H1 (cell line): ENCODE results near the gene MAPK8IP3. TPM values are rescaled to one million over a fixed set of nuclear protein-coding genes. Genes with fewer than 3 reads are reported as not detected.

ENCODE experiments used
- CTCF ChIA-PET: fragments of 300-600 bp; sonication (Branson Sonifier 250); formaldehyde crosslinking; loops from one replicate; lab custom pipeline; 2021; ENCODE audit not compliant: partially characterized antibody; lab: Charles Lee
- POLR2A ChIA-PET: fragments of 300-600 bp; sonication (Branson Sonifier 250); formaldehyde crosslinking; loops from one replicate; lab custom pipeline; 2021; ENCODE audit warnings: inconsistent platforms; ENCODE audit not compliant: partially characterized antibody; lab: Charles Lee
- DNase-seq, 2 experiments: peaks; one replicate each; pipeline versions ENCODE4 v3.0.0 to v3.0.0-alpha.2; 2010 to 2022; ENCODE audit warnings: low spot score in 2 of 2, low read depth in 1 of 2, mixed read lengths in 1 of 2
- FAIRE-seq: peaks from 2 replicates; lab custom pipeline; 2011; peaks lifted over from hg19 to GRCh38; lab: Jason Lieb, UNC
- H2AFZ ChIP-seq: 2 replicates; pipeline ENCODE4 v1.8.1; 2012; ENCODE audit warnings: low read length, inconsistent platforms
- H2AK5ac ChIP-seq: 2 replicates; pipeline ENCODE4 v1.6.1; 2013; ENCODE audit warnings: low read depth, low read length
- H2BK120ac ChIP-seq: replicated peaks from 2 replicates; pipeline ENCODE3; 2013; ENCODE audit warnings: low read depth, low read length, inconsistent platforms
- H2BK12ac ChIP-seq: 2 replicates; pipeline ENCODE4 v1.6.1; 2013; ENCODE audit warnings: low read depth, low read length
- H2BK15ac ChIP-seq: 2 replicates; pipeline ENCODE4 v1.6.1; 2013; ENCODE audit warnings: low read length
- H2BK20ac ChIP-seq: 2 replicates; pipeline ENCODE4 v1.6.1; 2013; ENCODE audit warnings: low read length
- H2BK5ac ChIP-seq: 2 replicates; pipeline ENCODE4 v1.6.1; 2013; ENCODE audit warnings: low read depth, low read length
- H3K14ac ChIP-seq: 2 replicates; pipeline ENCODE4 v1.6.1; 2013; ENCODE audit warnings: inconsistent platforms; ENCODE audit not compliant: insufficient read length
- H3K18ac ChIP-seq: 2 replicates; pipeline ENCODE4 v1.6.1; 2013; ENCODE audit warnings: low read length; ENCODE audit errors: extremely low read depth
- H3K23ac ChIP-seq: 2 replicates; pipeline ENCODE4 v1.6.1; 2013; ENCODE audit warnings: inconsistent platforms; ENCODE audit not compliant: insufficient read length
- H3K23me2 ChIP-seq: 2 replicates; pipeline ENCODE4 v1.6.1; 2013; ENCODE audit warnings: low read depth, low read length
- H3K27ac ChIP-seq: 2 replicates; pipeline ENCODE4 v1.6.1; 2011; ENCODE audit warnings: low read depth, low read length, inconsistent platforms
- H3K27me3 ChIP-seq, 4 experiments: replicated peaks in 1 of 4; 1 replicate in 1 of 4; 2 replicates in 3 of 4; pipeline versions ENCODE4 v1.6.1 to v1.8.1; 2011 to 2013; ENCODE audit warnings: low read length in 3 of 4, mild to moderate bottlenecking in 3 of 4, inconsistent platforms in 2 of 4, mixed read lengths in 2 of 4, moderate library complexity in 1 of 4; ENCODE audit not compliant: control insufficient read depth in 3 of 4, insufficient read depth in 3 of 4; ENCODE audit errors: extremely low read depth in 1 of 4
- H3K36me3 ChIP-seq, 4 experiments: 2 replicates each; pipeline versions ENCODE4 v1.6.1 to v1.8.1; 2011 to 2013; ENCODE audit warnings: mild to moderate bottlenecking in 4 of 4, low read length in 3 of 4, moderate library complexity in 2 of 4, control low read depth in 1 of 4, inconsistent platforms in 1 of 4; ENCODE audit not compliant: insufficient read depth in 4 of 4, control insufficient read depth in 2 of 4
- H3K4ac ChIP-seq: replicated peaks from 2 replicates; pipeline ENCODE3; 2013; ENCODE audit warnings: low read length, low read depth, mixed read lengths, inconsistent platforms; ENCODE audit not compliant: insufficient read length
- H3K4me1 ChIP-seq, 4 experiments: replicated peaks in 1 of 4; 1 replicate in 1 of 4; 2 replicates in 3 of 4; pipeline versions ENCODE4 v1.6.1 to v1.8.1; 2011 to 2013; ENCODE audit warnings: low read length in 3 of 4, inconsistent platforms in 2 of 4, mixed read lengths in 1 of 4; ENCODE audit not compliant: insufficient read depth in 4 of 4, control insufficient read depth in 3 of 4
- H3K4me2 ChIP-seq, 2 experiments: 2 replicates each; pipeline versions ENCODE4 v1.6.1 to v1.8.1; 2011 to 2013; ENCODE audit warnings: low read depth in 2 of 2, low read length in 2 of 2, control low read depth in 1 of 2, inconsistent platforms in 1 of 2, mild to moderate bottlenecking in 1 of 2; ENCODE audit not compliant: insufficient read depth in 1 of 2
- H3K4me3 ChIP-seq, 4 experiments: fragments of 200-600, 300-600 bp in 1 of 4; sonication (generic), shearing (Covaris generic), sonication (Bioruptor Twin) in 1 of 4; 2 replicates each; pipeline versions ENCODE4 v1.5.1 to v1.8.1; 2011 to 2016; ENCODE audit warnings: low read length in 4 of 4, low read depth in 3 of 4, control low read depth in 2 of 4, inconsistent platforms in 2 of 4, mild to moderate bottlenecking in 2 of 4, mixed read lengths in 1 of 4, moderate library complexity in 1 of 4; ENCODE audit not compliant: insufficient read depth in 2 of 4; ENCODE audit errors: extremely low read depth in 1 of 4
- H3K56ac ChIP-seq: replicated peaks from 2 replicates; pipeline ENCODE3; 2013; ENCODE audit warnings: low read depth, mild to moderate bottlenecking, mixed read lengths, low read length, inconsistent platforms; ENCODE audit not compliant: insufficient read length
- H3K79me1 ChIP-seq: 2 replicates; pipeline ENCODE4 v1.6.1; 2013; ENCODE audit warnings: low read depth, low read length, control low read depth
- H3K79me2 ChIP-seq, 2 experiments: 2 replicates each; pipeline versions ENCODE4 v1.6.1 to v1.8.1; 2012 to 2013; ENCODE audit warnings: low read length in 2 of 2, mild to moderate bottlenecking in 2 of 2, inconsistent platforms in 1 of 2; ENCODE audit not compliant: insufficient read depth in 2 of 2, control insufficient read depth in 1 of 2
- H3K9ac ChIP-seq, 4 experiments: replicated peaks in 1 of 4; 1 replicate in 1 of 4; 2 replicates in 3 of 4; pipeline versions ENCODE4 v1.6.1 to v1.8.1; 2011 to 2013; ENCODE audit warnings: low read depth in 3 of 4, low read length in 3 of 4, control low read depth in 2 of 4, mild to moderate bottlenecking in 2 of 4, moderate library complexity in 2 of 4, inconsistent platforms in 1 of 4; ENCODE audit errors: extremely low read depth in 1 of 4
- H3K9me3 ChIP-seq, 2 experiments: 2 replicates each; pipeline versions ENCODE4 v1.6.1 to v1.8.1; 2012 to 2013; ENCODE audit warnings: mild to moderate bottlenecking in 2 of 2, moderate library complexity in 2 of 2, control low read depth in 1 of 2, inconsistent platforms in 1 of 2, low read depth in 1 of 2, low read length in 1 of 2, mixed read lengths in 1 of 2; ENCODE audit not compliant: insufficient read depth in 2 of 2
- H4K20me1 ChIP-seq, 2 experiments: replicated peaks in 1 of 2; 2 replicates each; pipeline versions ENCODE3 to v1.8.1; 2011 to 2013; ENCODE audit warnings: inconsistent platforms in 2 of 2, low read length in 2 of 2, mild to moderate bottlenecking in 1 of 2; ENCODE audit not compliant: insufficient read depth in 2 of 2, control insufficient read depth in 1 of 2
- H4K5ac ChIP-seq: 2 replicates; pipeline ENCODE4 v1.6.1; 2013; ENCODE audit warnings: low read length, low read depth, mixed read lengths, inconsistent platforms; ENCODE audit not compliant: insufficient read length
- H4K8ac ChIP-seq: 2 replicates; pipeline ENCODE4 v1.8.0; 2013; ENCODE audit warnings: mild to moderate bottlenecking, moderate library complexity, low read length, inconsistent platforms; ENCODE audit not compliant: insufficient read depth; ENCODE audit errors: extremely low read depth
- H4K91ac ChIP-seq: replicated peaks from 2 replicates; pipeline ENCODE3; 2013; ENCODE audit warnings: low read length, mixed read lengths, inconsistent platforms; ENCODE audit not compliant: insufficient read length
- BRCA1 ChIP-seq: IDR thresholded peaks from 2 replicates; pipeline ENCODE4 v1.6.1; 2012; ENCODE audit warnings: low read depth, low read length, improper control_type of control experiment
- GTF2F1 ChIP-seq: IDR thresholded peaks from 2 replicates; pipeline ENCODE4 v1.6.1; 2012; ENCODE audit warnings: low read depth, low read length, improper control_type of control experiment, borderline replicate concordance
- PHF8 ChIP-seq: fragments of 200-600 bp; sonication (generic); conservative IDR thresholded peaks from 2 replicates; pipeline ENCODE4 v1.7.1; 2012; ENCODE audit warnings: low read depth, mild to moderate bottlenecking, inconsistent platforms, low read length, moderate library complexity
- YY1 ChIP-seq: IDR thresholded peaks from 2 replicates; pipeline ENCODE4 v1.6.1; 2011; ENCODE audit warnings: low read depth, mild to moderate bottlenecking, low read length
- WGBS, 2 experiments: shearing (Covaris generic) in 1 of 2; methylation state at CpG; one replicate each; pipeline versions ENCODE4 v1.1.6 to v1.1.7; 2013 to 2015; ENCODE audit warnings: low lambda C conversion rate in 2 of 2, mixed read lengths in 2 of 2, inconsistent platforms in 1 of 2, low coverage in 1 of 2, missing lambda C conversion rate in 1 of 2; ENCODE audit not compliant: insufficient replicate concordance in 2 of 2, insufficient coverage in 1 of 2, insufficient read length in 1 of 2; ENCODE audit errors: extremely low coverage in 1 of 2, missing lambda C conversion rate in 1 of 2; 5-methylcytosine and 5-hydroxymethylcytosine counted together
- polyA plus RNA-seq, 7 experiments: library from polyadenylated mRNA; depleted of rRNA in 3 of 7; stranded (reverse) in 5 of 7; unstranded in 2 of 7; fragments of >200 nt in 5 of 7; fragments of 200-250 nt in 2 of 7; gene quantifications; 1 replicate in 5 of 7; 2 replicates in 1 of 7; 4 replicates in 1 of 7; pipeline versions ENCODE4 v1.2.1 to v1.2.3, GENCODE V29; 2011 to 2013; ENCODE audit warnings: missing spikeins in 2 of 7, mixed read lengths in 2 of 7
- total RNA-seq: library from RNA; stranded (reverse); fragmentation: NEBNext Ultra II Directional; extraction: Animal tissue kit (Norgen Biotek cat#: 25700); gene quantifications from 2 replicates; pipeline ENCODE4 v1.2.1, GENCODE V29; 2021

Gene MAPK8IP3
- total and polyA plus RNA-seq, 2 of the 8 experiments (the other 6 are each of a cell fraction or from before 2014, with no cell fraction given) = 16.9 to 43.4 TPM

GRCh38 chr16:1817276-1817589 lies 111.2 kb downstream of the MAPK8IP3 start:
- CTCF ChIA-PET = no interaction called here
- H2BK15ac ChIP-seq = no peak overlapping the region

More at GRCh38 chr16:1817276-1817589, 111.2 kb downstream of the MAPK8IP3 start:
- no peak overlapping the region for H3K4me3 ChIP-seq
- no peaks in the 10 kb centered on the region for H3K27me3 ChIP-seq
- DNase-seq = no peak
- no peak overlapping the region for H2BK12ac ChIP-seq
- no peak overlapping the region for H3K14ac ChIP-seq
- TF ChIP-seq PHF8 = no peak
- no peak for TF ChIP-seq BRCA1
- no peak for TF ChIP-seq GTF2F1
- no peak for TF ChIP-seq YY1
- TF ChIP-seq, all 59 proteins: peak for 0
- H2BK120ac ChIP-seq = no peak overlapping the region
- H3K9me3 ChIP-seq = no peaks in the 10 kb centered on the region
- no peak overlapping the region for H2AFZ ChIP-seq
- no peak overlapping the region for H3K4ac ChIP-seq
- no peak overlapping the region for H3K9ac ChIP-seq
- no peak overlapping the region for H3K18ac ChIP-seq
- no peak overlapping the region for H3K23ac ChIP-seq
- H3K56ac ChIP-seq = no peak overlapping the region
- peaks cover 0 to 9% (median 4%) of the 10 kb centered on the region in 4 experiments; a peak in 5 of 8 replicates for H3K36me3 ChIP-seq
- POLR2A ChIA-PET = interaction anchor here (1.3 kb wide), 1 partner anchor 147 kb away, joined by 5 read pairs; the partner anchor contains the start of gene RPS2
- H4K5ac ChIP-seq = no peak overlapping the region
- no peak overlapping the region for H2BK5ac ChIP-seq
- peaks cover 3 to 4% of the 10 kb centered on the region in 2 experiments for H4K20me1 ChIP-seq
- no peaks in the 10 kb centered on the region for H3K4me1 ChIP-seq
- no peak overlapping the region for H2BK20ac ChIP-seq
- H2AK5ac ChIP-seq = no peak overlapping the region
- H3K23me2 ChIP-seq = no peaks in the 10 kb centered on the region
- no peaks in the 10 kb centered on the region for H3K79me1 ChIP-seq
- H3K4me2 ChIP-seq = no peak overlapping the region
- WGBS, 2 experiments = 94% methylated on average over 9 of the region's 9 CpGs; no CpG with 5 or more reads in 1 of the 2 experiments
- H4K91ac ChIP-seq = no peak overlapping the region
- H4K8ac ChIP-seq = peak overlapping the region; percentile 85; the same call in 1 of the 2 replicates
- FAIRE-seq = no peak
- H3K27ac ChIP-seq = no peak overlapping the region
- no peaks in the 10 kb centered on the region for H3K79me2 ChIP-seq
